Cerebellar cortex (tissue), 1 donor: ENCODE results near the gene ALX4.

Experiments used
- DNase-seq: peaks from one replicate; pipeline ENCODE4 v3.0.0-alpha.2; 2015; ENCODE audit warnings: low spot score

The ALX4 gene

GRCh38 chr11:44267750-44268613, 42.0 kb downstream of the ALX4 start:
- DNase-seq, result no peak

DNA sequence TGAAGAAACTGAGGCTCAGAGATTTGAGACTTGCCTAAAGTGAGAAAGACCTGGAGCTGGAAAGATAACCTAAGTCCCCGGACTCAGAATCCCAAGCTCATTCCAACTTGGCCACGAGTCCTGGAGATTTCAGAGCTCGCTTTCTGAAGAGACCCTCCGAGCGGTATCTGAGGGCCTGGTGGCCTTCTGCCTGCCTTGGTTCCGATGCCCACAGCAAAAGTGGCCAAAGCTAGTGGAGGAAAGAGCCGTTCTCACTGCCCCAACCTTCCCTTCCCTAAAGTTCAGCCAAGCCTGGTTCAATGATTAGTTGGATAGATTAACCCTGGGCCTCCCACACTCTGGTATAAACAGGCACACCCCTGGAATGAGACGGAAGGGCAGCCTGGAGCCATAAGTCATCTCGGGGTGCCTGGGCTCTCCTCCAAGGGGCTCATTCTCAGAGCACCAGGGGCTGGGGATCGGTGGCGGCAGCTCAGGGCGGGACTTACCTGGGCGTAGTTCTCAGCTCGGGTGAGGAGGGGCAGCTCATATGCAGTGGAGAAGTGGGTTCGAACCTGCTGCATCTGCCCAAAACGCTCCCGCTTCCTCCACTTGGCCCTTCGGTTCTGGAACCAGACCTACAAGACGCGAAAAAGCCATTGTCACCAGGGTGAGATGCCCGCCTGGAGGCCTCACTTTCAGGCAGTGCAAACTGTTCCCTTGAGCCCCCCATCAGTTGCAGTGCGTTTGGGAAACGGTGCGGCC, 42.8 kb downstream of the ALX4 start:
- no peak for DNase-seq

- DNase-seq, result no peak
These were observed 43.7 kb downstream of the ALX4 start for GRCh38 chr11:44266056-44266780.

DNA sequence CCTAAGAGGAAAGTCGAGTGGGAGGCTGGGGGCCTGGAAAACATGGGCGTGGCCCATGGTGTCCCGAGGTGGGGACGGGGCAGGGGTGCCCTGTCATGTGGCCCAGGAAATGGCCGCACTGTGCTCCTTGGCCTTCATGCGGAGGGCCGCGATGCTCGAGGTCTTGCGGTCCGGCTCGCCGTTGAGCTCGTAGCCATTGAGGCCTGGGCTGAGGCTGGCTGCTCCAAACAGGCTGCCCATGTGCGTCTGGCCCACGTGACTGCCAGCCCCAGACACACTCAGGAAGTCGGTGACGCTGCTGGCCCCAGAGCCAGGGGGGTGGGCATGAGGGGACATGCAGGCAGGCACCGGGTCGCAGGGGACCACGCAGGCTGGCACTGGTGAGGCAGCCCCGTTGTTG, 45.2 kb downstream of the ALX4 start:
- no peak for DNase-seq

DNA sequence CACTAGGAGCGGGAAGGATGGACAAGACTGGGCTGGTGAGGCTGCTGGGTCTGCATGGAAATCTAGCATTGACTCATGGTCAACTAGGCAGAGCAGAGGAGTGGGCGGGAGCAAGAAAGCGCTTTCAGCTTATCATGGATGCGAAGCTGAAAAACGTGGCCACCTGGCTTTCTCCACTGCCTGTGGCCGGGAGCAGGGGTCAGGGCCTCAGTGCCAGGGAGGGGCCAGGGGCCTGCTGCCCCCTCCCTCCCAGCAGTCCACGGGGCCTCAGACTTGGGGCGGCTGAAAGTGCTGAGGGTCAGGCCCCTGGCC, 45.5 kb downstream of the ALX4 start:
- no peak for DNase-seq

DNA sequence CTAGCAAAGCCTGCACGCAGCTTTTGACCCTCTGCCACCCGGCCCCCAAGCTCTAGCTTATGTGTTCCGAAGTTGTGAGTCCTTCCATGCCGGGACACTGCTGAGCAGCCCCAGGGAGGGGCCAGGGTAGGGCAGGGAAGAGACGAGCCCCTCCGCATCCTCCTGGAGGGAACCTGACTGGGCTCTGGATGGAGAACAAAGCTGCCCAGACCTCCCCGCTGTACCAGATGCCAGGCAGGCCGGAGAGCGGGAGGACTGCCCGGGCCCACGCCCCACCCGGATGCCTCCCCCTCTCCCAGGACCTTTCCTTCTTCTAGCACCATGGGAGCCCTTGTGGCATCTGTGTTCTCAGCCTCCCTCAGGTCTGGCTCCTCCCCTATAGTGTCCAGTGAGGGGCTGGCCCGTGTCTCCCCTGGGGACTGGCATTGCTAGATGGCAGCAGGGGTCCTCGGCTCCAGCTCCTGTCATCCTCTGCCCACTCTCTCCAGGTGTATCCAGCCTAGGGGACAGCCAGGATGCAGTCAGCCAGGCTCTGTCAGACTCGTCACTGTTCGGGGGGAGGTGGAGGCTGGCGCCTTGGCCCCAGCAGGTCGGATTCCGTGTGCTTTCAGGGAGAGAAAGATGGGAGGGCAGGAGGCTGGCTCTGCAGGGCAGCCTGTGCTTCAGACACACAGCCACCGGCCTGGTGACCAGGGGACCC, 46.1 kb downstream of the ALX4 start:
- no peak for DNase-seq

GRCh38 chr11:44261800-44262591, 47.9 kb downstream of the ALX4 start:
- peak; percentile 58 for DNase-seq

GRCh38 chr11:44260081-44260480, 49.9 kb downstream of the ALX4 start:
- no peak for DNase-seq

- DNase-seq, result no peak
These were observed 51.0 kb downstream of the ALX4 start for GRCh38 chr11:44258839-44259420.

DNA sequence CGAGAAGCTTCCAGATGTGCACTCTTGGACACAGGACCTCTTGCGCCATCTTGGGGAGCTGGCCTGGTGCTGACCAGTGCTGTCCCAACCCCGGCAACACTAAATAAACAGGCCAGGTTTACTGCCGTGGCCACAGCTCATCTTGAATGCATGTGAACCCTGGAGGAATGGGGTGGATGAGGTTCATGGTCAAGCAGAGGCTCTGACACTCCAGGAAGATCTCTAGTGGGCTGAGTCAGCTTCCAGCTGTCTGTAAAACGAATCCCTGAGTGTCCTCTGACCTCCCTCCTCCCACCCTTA, 51.8 kb downstream of the ALX4 start:
- DNase-seq, result no peak

GRCh38 chr11:44257338-44258189, 52.4 kb downstream of the ALX4 start:
- DNase-seq, result no peak

DNA sequence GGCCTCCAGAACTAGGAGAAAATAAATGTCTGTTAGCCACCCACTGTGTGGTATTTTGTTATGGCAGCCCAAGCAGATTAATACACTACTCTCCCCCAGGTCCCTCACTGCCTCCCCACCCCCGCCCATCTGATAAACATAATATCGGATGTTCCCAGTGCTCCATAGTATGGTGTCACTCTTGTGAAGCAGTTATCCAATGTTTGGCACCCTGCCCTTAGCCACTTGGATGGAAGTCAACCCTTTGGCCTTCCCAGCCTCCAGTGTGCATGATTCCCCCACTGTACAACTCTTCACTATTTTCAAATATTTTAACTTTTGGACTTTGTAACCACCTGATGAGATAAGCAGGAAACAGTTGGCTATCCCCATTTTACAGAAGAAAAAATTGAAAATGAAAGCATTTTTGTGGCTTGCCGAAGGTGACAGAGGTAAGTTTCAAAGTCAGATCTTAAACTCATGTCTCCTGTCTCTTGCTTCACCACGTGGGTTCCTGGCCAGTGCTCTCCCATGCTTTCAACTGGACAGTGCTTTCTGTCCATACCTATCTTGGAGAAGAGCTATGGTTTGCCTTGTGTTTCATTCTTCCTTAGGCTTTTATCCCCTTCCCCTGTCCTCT, 53.2 kb downstream of the ALX4 start:
- DNase-seq, result no peak

GRCh38 chr11:44255406-44256071, 54.4 kb downstream of the ALX4 start:
- DNase-seq, result no peak

DNA sequence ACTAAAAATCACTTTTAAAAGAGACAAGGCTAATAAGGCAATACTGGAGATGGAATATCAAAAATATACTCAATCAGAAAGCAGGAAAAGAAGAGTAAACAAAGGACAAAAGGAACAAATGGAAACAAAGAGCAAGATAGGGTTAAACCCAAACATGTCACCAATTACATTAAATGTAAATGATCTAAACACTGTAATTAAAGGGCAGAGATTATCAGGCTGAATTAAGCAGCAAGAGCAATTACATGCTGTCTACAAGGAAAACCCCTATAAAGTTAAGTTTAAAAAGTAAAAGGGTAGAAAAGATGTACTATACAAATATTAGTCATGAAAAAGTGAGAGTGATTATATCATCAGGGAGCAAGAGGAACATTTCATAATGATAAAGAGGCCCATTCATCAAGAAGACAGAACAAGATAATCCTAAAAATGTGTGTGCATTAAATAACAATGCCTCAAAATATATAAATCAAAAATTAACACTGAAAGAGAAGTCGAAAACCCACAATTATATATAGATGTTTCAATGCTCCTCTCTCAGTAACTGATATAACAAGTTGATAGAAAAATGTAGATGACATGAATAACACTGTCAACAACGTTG, 56.8 kb downstream of the ALX4 start:
- no peak for DNase-seq

- DNase-seq, result no peak
These were observed 59.5 kb downstream of the ALX4 start for GRCh38 chr11:44250421-44250820.

DNA sequence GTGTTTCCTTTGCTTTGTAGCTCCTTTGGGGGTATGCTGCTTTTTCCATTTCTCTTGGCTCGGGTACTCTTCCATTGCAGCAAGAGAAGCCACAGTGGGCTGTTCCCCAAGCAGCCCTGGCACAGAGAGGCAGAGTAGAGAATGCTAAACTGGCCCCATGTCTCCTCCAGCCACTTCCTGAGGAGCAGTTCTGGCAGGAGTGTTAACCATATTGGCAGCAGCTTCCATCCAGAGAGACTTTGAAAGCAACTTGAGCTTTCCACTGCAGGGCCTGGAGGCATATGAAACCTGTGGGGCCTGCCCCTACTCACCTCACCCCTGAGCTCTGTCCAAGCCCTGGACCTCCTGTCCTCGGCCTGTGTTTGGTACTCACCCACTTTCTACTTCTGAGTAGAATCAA, 61.8 kb downstream of the ALX4 start:
- no peak for DNase-seq

DNA sequence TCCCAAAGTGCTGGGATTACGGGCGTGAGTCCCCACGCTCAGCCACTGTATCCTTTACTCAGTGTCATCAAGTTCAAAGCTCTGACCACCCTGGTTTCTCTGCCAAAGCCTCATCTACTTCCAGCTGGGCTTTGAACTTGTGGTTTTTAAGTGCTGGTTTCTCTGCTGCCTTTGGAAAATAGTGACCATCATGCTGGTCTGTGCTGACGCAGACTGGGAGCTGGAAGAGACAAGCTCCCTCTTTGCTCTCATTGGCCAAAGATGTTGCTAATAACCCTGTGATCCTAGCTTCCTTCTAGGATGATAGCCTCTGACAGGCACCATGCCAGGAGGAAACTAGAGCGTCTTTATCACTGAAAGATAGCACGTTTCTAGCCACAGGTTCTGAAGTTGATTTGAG, 62.4 kb downstream of the ALX4 start:
- no peak for DNase-seq

GRCh38 chr11:44246726-44247125, 63.2 kb downstream of the ALX4 start:
- no peak for DNase-seq
